Brain microvascular endothelial cell (primary cell): ENCODE measurements around the gene P3R3URF.
"Not testable (repeated sequence)": the region's sequence is repeated elsewhere in the genome, so short reads cannot be mapped to it uniquely, and the experiment has no call there.

ENCODE experiments used
- DNase-seq: peaks from one replicate; pipeline ENCODE4 v3.0.0-alpha.2; 2020
- H3K27ac ChIP-seq: fragments of 250-450 bp; sonication (Bioruptor Pico); 2 replicates; pipeline ENCODE4 v1.5.1; 2020; ENCODE audit warnings: mild to moderate bottlenecking, moderate library complexity
- H3K27me3 ChIP-seq: fragments of 250-450 bp; sonication (Bioruptor Pico); replicated peaks from 2 replicates; pipeline ENCODE4 v1.5.1; 2020; ENCODE audit warnings: mild to moderate bottlenecking
- H3K36me3 ChIP-seq: fragments of 250-450 bp; sonication (Bioruptor Pico); replicated peaks from 2 replicates; pipeline ENCODE4 v1.5.1; 2020; ENCODE audit warnings: mild to moderate bottlenecking
- H3K4me3 ChIP-seq: 2 replicates; pipeline ENCODE4 v1.5.1; 2011; ENCODE audit warnings: low read depth, mild to moderate bottlenecking, control low read depth, low read length, moderate library complexity
- CTCF ChIP-seq: IDR thresholded peaks from 2 replicates; pipeline ENCODE4 v1.5.1; 2011; ENCODE audit warnings: low read depth, mild to moderate bottlenecking, moderate library complexity, low read length, control low read depth, inconsistent platforms; ENCODE audit errors: missing control alignments
- in situ Hi-C: cut with HindIII; loops from 2 replicates; pipeline ENCODE4 v1.10.0; 2017; ENCODE audit warnings: low sequenced_read_pairs, low pct_ligation_motif_present

The P3R3URF gene

DNA sequence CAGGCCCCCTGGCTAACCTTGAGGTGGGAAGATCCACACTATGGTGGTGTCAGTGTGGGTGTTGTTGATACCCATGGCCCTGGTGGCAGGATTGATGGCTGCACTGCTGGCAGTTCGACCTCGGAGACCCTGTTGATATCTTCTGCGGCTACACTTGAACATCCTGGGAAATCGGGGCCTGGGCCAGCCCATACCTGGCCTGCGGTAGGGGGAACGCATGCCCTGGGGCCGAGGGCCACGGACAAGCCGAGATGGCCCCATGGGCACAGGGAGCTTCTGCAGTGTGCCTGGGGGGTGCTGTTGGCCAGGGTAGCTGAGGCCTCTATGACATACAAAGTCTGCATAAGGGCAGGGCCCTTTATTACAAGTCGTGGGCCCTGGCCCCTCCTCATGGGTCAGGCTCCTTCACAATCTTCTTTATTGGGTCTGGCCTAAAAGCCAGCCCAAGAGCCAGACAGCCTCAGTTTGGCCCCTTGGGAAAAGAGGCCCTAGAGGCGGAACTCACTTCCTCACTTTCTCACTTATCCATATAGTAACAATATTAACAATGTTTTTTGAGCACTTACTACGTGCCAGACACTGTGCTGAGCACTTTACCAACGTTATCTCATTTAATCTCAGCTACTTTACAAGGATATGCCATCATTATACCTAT, at the start of gene P3R3URF:
Gene P3R3URF, minus strand, starts transcription at position 278 of the 655 bp plus-strand sequence. Its CDS starts 17 bp downstream, at position 261.
- Histone ChIP-seq H3K27ac (no peak within 1 kb of the TSS), H3K27me3 (no peaks in the 10 kb centered on the region), H3K36me3 (no peaks in the 10 kb centered on the region), H3K4me3 (no peak within 1 kb of the TSS)
- DNase-seq, result no peak
- in situ Hi-C loops, result no loop called here
- TF ChIP-seq CTCF, result no peak

GRCh38 chr1:46224966-46225365, 48.7 kb upstream of the P3R3URF start:
- in situ Hi-C loops, result no loop called here
- no peak for DNase-seq
- H3K4me3 ChIP-seq, result no peak overlapping the region
- H3K36me3 ChIP-seq, result no peaks in the 10 kb centered on the region
- TF ChIP-seq CTCF, result no peak
- no peaks in the 10 kb centered on the region for H3K27me3 ChIP-seq
- H3K27ac ChIP-seq, result no peak overlapping the region

GRCh38 chr1:46223472-46223943, 47.2 kb upstream of the P3R3URF start:
- DNase-seq, result peak; percentile 80
- H3K36me3 ChIP-seq, result no peaks in the 10 kb centered on the region
- no peak overlapping the region for H3K4me3 ChIP-seq
- no peak overlapping the region for H3K27ac ChIP-seq
- no peaks in the 10 kb centered on the region for H3K27me3 ChIP-seq
- in situ Hi-C loops, result no loop called here
- peak; percentile 94 for TF ChIP-seq CTCF

GRCh38 chr1:46223055-46223454, 46.8 kb upstream of the P3R3URF start:
- H3K27ac ChIP-seq, in situ Hi-C loops, H3K4me3 ChIP-seq, DNase-seq, H3K36me3 ChIP-seq, H3K27me3 ChIP-seq: not testable (repeated sequence)

DNA sequence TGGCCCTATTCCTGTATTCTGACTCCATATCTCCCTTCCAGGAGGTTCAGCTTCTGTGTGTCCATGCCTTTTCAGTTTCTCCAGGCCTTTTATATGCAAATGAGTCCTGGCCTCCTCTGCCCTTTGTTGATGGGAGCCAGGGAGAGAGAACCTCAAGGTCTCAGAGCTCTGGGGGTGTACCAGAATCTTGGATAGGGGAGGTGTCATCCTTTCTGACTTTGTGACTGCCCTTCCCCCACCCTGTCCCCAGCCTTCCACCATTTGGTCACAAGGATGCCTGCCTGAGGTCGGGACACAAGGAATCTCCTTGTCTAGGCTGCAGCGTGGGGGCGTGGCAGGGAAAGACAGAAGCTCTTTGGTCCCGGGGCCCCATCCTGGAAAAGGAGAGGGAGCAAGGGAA, 45.5 kb upstream of the P3R3URF start:
- Histone ChIP-seq H3K4me3 (no peak overlapping the region), H3K27ac (no peak overlapping the region), H3K27me3 (no peaks in the 10 kb centered on the region), H3K36me3 (no peaks in the 10 kb centered on the region)
- TF ChIP-seq CTCF, result no peak
- DNase-seq, result no peak
- in situ Hi-C loops, result no loop called here

DNA sequence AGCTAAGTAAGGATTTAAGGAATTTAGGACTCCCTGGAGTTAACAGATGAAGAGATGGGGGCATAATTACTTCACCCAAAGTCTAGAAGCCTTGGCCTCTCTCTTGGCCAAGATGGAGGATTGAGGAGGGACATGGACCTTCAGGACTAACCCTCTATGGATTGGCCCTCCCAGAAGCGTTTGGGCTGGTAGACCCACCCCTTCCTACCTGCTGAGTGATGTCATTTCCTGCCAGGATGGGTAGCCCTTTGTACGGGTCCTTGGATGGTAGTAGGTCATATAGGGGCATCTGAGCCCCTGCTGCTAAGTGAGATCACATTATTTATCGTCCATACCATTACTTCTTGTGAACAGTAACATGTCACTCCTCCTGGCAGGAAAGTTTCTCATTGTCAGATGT, 44.5 kb upstream of the P3R3URF start:
- in situ Hi-C loops, result no loop called here
- Histone ChIP-seq H3K27me3 (no peaks in the 10 kb centered on the region), H3K36me3 (no peaks in the 10 kb centered on the region), H3K4me3 (no peak overlapping the region), H3K27ac (no peak overlapping the region)
- DNase-seq, result no peak
- no peak for TF ChIP-seq CTCF
